Coronary artery (tissue), 2 donors: ENCODE data around the gene SLC13A1.

Source experiments
- DNase-seq: peaks from one replicate; pipeline ENCODE4 v3.0.0-alpha.2; 2017; ENCODE audit warnings: low spot score
- H3K27ac ChIP-seq, 2 donors: fragments of 200-600 bp; sonication (generic); one replicate each; pipeline ENCODE4 v1.5.1; 2016 to 2019
- H3K4me3 ChIP-seq: fragments of 200-600 bp; sonication (generic); 2 replicates; pipeline ENCODE4 v1.5.1; 2016; ENCODE audit warnings: mild to moderate bottlenecking, moderate library complexity
- TF ChIP-seq, protein P1 (sequence below): fragments of 200-600 bp; sonication (generic); IDR thresholded peaks from one replicate; pipeline ENCODE4 v1.5.1; 2019; ENCODE audit warnings: antibody characterized with exemption

SLC13A1 gene

DNA sequence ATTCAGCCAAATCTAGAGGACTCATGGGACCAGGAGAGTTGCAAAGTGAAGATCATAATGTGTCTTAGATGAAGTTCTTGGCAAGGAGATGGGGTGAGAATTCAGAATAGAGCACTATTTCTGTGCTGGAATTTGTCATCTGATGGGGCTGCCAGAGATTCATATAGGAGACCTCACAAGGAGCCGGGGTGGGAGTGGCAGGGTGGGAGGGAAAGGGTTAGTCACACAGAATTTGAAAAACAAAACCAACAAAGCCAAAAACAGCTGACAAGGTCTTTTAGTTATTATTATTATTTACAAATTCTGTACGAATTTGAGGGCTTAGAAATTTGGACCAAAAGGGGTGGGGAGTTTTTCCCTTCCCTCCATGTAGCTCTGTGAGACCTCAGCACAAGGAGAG lies 1.7 kb downstream of the SLC13A1 start:
- no peak for DNase-seq
- no peak overlapping the region for H3K27ac ChIP-seq
- TF ChIP-seq, protein P1, sequence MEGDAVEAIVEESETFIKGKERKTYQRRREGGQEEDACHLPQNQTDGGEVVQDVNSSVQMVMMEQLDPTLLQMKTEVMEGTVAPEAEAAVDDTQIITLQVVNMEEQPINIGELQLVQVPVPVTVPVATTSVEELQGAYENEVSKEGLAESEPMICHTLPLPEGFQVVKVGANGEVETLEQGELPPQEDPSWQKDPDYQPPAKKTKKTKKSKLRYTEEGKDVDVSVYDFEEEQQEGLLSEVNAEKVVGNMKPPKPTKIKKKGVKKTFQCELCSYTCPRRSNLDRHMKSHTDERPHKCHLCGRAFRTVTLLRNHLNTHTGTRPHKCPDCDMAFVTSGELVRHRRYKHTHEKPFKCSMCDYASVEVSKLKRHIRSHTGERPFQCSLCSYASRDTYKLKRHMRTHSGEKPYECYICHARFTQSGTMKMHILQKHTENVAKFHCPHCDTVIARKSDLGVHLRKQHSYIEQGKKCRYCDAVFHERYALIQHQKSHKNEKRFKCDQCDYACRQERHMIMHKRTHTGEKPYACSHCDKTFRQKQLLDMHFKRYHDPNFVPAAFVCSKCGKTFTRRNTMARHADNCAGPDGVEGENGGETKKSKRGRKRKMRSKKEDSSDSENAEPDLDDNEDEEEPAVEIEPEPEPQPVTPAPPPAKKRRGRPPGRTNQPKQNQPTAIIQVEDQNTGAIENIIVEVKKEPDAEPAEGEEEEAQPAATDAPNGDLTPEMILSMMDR = no peak
- no peak overlapping the region for H3K4me3 ChIP-seq

DNA sequence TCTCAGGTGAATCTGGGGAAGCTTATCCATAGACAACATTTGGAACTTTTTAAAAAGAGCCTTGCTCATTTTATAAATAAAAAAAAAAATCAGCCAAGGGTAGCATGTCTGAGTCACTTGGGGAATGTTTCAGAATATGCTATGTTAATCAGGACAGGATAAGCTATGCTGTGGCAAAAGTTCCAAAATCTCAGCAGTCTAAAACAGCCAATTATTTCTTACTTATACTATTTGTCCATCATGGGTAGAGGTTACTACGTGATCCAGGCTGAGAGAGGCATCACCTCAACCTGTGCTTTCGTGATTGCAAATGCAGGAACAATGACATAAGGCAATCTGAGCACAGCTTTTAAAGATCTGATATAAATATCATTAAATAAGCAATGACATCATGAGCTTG lies 6.5 kb downstream of the SLC13A1 start:
- no peak for DNase-seq
- TF ChIP-seq, protein P1 = no peak
- Histone ChIP-seq H3K27ac (no peak overlapping the region), H3K4me3 (no peak overlapping the region)

DNA sequence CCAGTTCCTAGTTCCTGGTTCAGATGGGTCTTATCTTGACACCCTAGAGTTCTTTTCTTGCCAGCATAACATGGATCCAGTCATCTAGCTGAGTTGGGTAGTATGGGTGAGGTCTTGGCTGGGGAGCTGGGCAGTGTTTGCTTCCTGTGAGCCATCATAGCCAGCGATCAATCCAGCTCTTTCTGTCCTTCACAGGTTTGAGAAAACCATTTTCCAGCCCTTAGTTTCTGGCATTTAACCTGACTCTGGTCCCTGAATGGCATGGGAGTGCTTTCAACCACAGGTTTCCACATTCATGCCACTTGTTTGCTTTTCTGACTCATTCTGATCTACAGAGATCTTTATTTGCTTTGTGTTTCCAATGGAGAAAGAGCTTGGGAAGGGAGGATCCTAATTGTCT lies 8.6 kb downstream of the SLC13A1 start:
- Histone ChIP-seq H3K4me3 (no peak overlapping the region), H3K27ac (no peak overlapping the region)
- no peak for DNase-seq
- TF ChIP-seq, protein P1 = no peak

DNA sequence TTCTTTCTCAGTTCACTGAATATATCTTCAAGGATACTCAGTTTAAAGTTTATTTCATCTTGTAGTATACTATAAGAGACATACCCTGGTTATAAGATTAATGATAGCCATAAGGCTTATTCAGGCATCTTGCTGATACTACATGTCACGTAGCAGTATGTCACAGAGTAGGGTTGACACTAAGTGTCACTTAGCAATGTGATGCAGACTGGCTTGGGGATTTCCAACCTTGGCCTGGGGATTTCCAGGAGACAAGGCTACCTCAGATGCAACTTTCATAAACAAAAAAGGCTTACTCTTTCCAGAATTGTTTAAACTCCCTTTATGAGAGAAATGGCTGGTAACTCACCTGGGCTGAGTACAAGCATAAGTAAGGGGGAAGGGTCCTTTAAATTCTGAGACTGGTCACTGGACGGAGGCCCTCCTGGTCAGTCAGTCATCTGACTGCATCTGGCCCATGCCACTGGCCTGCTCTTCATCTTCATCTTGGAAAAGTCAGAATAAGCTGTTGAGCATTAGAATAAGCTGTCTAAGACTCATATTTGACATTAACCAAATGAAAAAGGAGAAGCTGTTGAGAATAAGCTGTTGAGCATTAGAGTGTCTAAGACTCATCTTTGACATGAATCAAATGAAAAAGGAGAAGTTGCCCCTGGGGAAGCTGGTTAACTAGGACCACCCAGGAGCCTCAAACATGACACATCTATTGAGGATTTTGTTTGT lies 9.5 kb downstream of the SLC13A1 start:
- no peak overlapping the region for H3K4me3 ChIP-seq
- TF ChIP-seq, protein P1 = no peak
- no peak for DNase-seq
- no peak overlapping the region for H3K27ac ChIP-seq

DNA sequence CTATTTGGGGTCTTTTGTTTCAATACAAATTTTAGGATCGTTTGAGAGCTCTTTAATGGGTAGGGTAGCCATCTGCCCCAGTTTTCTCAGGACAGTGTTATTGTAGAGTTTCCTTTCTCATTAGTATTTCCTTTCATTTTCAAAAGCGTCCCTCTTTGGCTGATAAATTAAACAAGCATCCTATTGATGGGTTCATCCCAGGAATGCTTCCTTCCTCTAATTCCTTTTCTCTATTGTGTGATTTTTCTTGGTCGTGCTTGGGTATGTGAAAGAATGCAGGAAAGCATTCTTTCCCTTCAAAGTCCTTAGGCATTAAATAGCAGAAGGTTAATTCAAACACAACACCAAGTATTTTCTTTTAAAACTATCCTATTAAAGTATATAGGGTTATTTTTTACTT lies 14.0 kb downstream of the SLC13A1 start:
- Histone ChIP-seq H3K27ac (no peak overlapping the region), H3K4me3 (no peak overlapping the region)
- TF ChIP-seq, protein P1 = no peak
- no peak for DNase-seq

DNA sequence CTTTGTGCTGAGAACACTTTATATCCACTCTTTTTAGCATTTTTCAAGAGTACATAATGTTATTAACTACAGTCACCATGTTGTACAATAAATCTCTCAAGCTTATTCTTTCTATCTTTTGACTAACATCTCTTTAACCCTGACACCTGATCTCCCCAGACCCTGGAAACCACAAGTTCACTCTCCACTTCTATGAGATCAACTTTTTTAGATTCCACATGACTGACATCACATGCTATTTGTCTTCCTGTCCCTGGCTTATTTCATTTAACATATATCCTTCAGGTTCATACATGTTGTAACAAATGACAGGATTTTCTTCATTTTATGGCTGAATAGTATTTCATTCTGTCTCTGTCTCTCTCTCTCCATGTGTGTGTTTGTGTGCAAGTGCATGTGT lies 15.5 kb downstream of the SLC13A1 start:
- TF ChIP-seq, protein P1 = no peak

DNA sequence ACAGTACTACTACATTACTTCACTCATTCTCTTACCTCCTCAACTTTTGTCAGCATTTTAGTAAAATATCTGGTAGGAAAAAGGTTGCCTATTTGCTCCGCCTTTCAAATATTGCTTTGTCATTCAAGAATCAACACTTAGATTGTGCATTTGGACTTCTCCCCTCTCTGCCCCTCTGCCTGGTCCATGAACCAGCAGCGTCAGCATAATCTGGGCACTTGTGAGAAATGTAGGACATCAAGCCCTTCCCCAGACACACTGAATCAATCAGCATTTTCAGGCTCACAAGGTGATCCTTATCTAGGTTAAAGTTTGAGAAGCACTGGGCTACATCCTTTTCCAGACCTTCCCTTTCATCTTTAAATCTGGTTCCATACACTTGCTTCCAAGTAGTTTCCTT lies 16.3 kb downstream of the SLC13A1 start:
- Histone ChIP-seq H3K4me3 (no peak overlapping the region), H3K27ac (no peak overlapping the region)
- TF ChIP-seq, protein P1 = no peak
- no peak for DNase-seq

More for the DNA sequence above, 15.5 kb downstream of the SLC13A1 start:
- no peak for DNase-seq
- Histone ChIP-seq H3K27ac (no peak overlapping the region), H3K4me3 (no peak overlapping the region)
